K562 (cell line): Measurements from ENCODE around the gene NBPF6. TPM values are rescaled to one million over a fixed set of nuclear protein-coding genes. Genes with fewer than 3 reads are reported as not detected.
A peak's percentile ranks its signal among the peaks of the same experiment; 100 is the strongest.
"Not testable (repeated sequence)": the region's sequence is repeated elsewhere in the genome, so short reads cannot be mapped to it uniquely, and the experiment has no call there.

Experiments used
- ATAC-seq: fragments of 200-7000 bp; cut with Tn5 transposase; 3 replicates; pipeline ENCODE4 v1.9.1; 2020; ENCODE audit warnings: moderate library complexity
- BruUV-seq: library from RNA; stranded (reverse); fragments of 400-500 nt; replicated peaks from 2 replicates; lab custom pipeline; 2021; lab: Mats Ljungman, UMichigan
- CTCF ChIA-PET: fragments of 300-600 bp; formaldehyde crosslinking; extraction: SDS; loops from one replicate; lab custom pipeline; 2021; ENCODE audit warnings: low intra/inter-chr PET ratio; lab: Yijun Ruan, JAX
- POLR2A ChIA-PET: fragments of 300-600, 350-650 bp; sonication (Branson Sonifier 250); formaldehyde crosslinking; extraction: SDS; loops from one replicate; lab custom pipeline; 2021; ENCODE audit warnings: antibody characterized with exemption, inconsistent platforms; lab: Yijun Ruan, JAX
- DNase-seq, 4 experiments: peaks; one replicate each; pipeline versions ENCODE4 v3.0.0 to v3.0.0-alpha.2; 2011 to 2018; ENCODE audit warnings: low spot score in 3 of 4, mixed read lengths in 3 of 4; ENCODE audit errors: extremely low read depth in 1 of 4
- FAIRE-seq: peaks from 2 replicates; lab custom pipeline; 2011; peaks lifted over from hg19 to GRCh38; lab: Jason Lieb, UNC
- H2AFZ ChIP-seq: 2 replicates; pipeline ENCODE4 v1.6.0; 2011; ENCODE audit warnings: low read depth, low read length, control low read depth, inconsistent platforms
- H3K27ac ChIP-seq: fragments of 200-600 bp; 3 replicates; pipeline ENCODE4 v1.8.0; 2011; ENCODE audit warnings: low read depth, mild to moderate bottlenecking, control low read depth, inconsistent platforms, low read length, moderate library complexity, mixed read lengths; ENCODE audit errors: extremely low read depth
- H3K27me3 ChIP-seq, 2 experiments: fragments of 300-600 bp in 1 of 2; 2 replicates in 1 of 2; 3 replicates in 1 of 2; pipeline versions ENCODE4 v1.6.0 to v1.8.0; 2011; ENCODE audit warnings: inconsistent platforms in 2 of 2, low read length in 2 of 2, mild to moderate bottlenecking in 1 of 2, mixed read lengths in 1 of 2, moderate library complexity in 1 of 2; ENCODE audit not compliant: control insufficient read depth in 2 of 2, insufficient read depth in 2 of 2
- H3K36me3 ChIP-seq: fragments of 300-600 bp; 3 replicates; pipeline ENCODE4 v1.8.0; 2011; ENCODE audit warnings: mild to moderate bottlenecking, low read length, inconsistent platforms; ENCODE audit not compliant: control insufficient read depth, insufficient read depth
- H3K4me1 ChIP-seq, 2 experiments: fragments of 200-600 bp in 1 of 2; replicated peaks in 1 of 2; 2 replicates in 1 of 2; 3 replicates in 1 of 2; pipeline versions ENCODE4 v1.5.1 to v1.8.0; 2011; ENCODE audit warnings: inconsistent platforms in 2 of 2, low read length in 2 of 2, mild to moderate bottlenecking in 1 of 2, mixed read lengths in 1 of 2, moderate library complexity in 1 of 2; ENCODE audit not compliant: control insufficient read depth in 2 of 2, insufficient read depth in 2 of 2
- H3K4me2 ChIP-seq: 2 replicates; pipeline ENCODE4 v1.6.1; 2011; ENCODE audit warnings: low read length, control low read depth, inconsistent platforms, mixed read lengths; ENCODE audit not compliant: insufficient read depth
- H3K4me3 ChIP-seq: fragments of 200-600 bp; sonication (generic), shearing (Covaris generic); 2 replicates; pipeline ENCODE4 v1.5.1; 2016; ENCODE audit warnings: control low read depth, inconsistent platforms
- H3K79me2 ChIP-seq: fragments of 200-600 bp; 3 replicates; pipeline ENCODE4 v1.8.0; 2011; ENCODE audit warnings: low read length, inconsistent platforms; ENCODE audit not compliant: control insufficient read depth, insufficient read depth
- H3K9ac ChIP-seq, 2 experiments: 2 replicates each; pipeline versions ENCODE4 v1.6.0 to v1.6.1; 2011; ENCODE audit warnings: low read depth in 2 of 2, low read length in 2 of 2, control low read depth in 1 of 2, inconsistent platforms in 1 of 2, mild to moderate bottlenecking in 1 of 2, mixed read lengths in 1 of 2; ENCODE audit not compliant: insufficient read depth in 1 of 2
- H3K9me1 ChIP-seq: one replicate; pipeline ENCODE4 v1.6.0; 2011; ENCODE audit warnings: inconsistent platforms, mild to moderate bottlenecking, low read length, moderate library complexity; ENCODE audit not compliant: control insufficient read depth, insufficient read depth
- H3K9me3 ChIP-seq: replicated peaks from 2 replicates; pipeline ENCODE4 v1.5.1; 2011; ENCODE audit warnings: low read depth, low read length, inconsistent platforms; ENCODE audit not compliant: control insufficient read depth, insufficient read depth
- H4K20me1 ChIP-seq: replicated peaks from 2 replicates; pipeline ENCODE4 v1.6.1; 2011; ENCODE audit warnings: low read length, inconsistent platforms, mixed read lengths; ENCODE audit not compliant: control insufficient read depth, insufficient read depth
- CBX3 ChIP-seq, 2 experiments: IDR thresholded peaks; 1 replicate in 1 of 2; 2 replicates in 1 of 2; pipeline ENCODE4 v1.6.1; 2012; ENCODE audit warnings: inconsistent platforms in 2 of 2, low read length in 2 of 2, borderline replicate concordance in 1 of 2, control low read depth in 1 of 2
- GTF2F1 ChIP-seq: IDR thresholded peaks from 2 replicates; pipeline ENCODE4 v1.6.1; 2011; ENCODE audit warnings: low read depth, low read length, improper control_type of control experiment
- TRIM24 ChIP-seq, 2 experiments: fragments of 450-650 bp; IDR thresholded peaks; 2 replicates each; pipeline ENCODE4 v1.6.1; 2016
- TRIM28 ChIP-seq: fragments of 450-650 bp; IDR thresholded peaks from 2 replicates; pipeline ENCODE4 v1.6.1; 2017
- ZBTB34 ChIP-seq: fragments of 250-450 bp; sonication (Bioruptor Pico); IDR thresholded peaks from 2 replicates; pipeline ENCODE4 v1.8.0; 2021; ENCODE audit warnings: mild to moderate bottlenecking, moderate library complexity
- WGBS: fragments of 100-300 bp; shearing (Covaris generic); methylation state at CpG from one replicate; pipeline ENCODE4 v1.1.6; 2016; ENCODE audit warnings: low coverage, mixed read lengths; ENCODE audit not compliant: insufficient coverage; ENCODE audit errors: missing lambda C conversion rate; 5-methylcytosine and 5-hydroxymethylcytosine counted together
- in situ Hi-C: fragments of 300-500 bp; cut with MboI; formaldehyde crosslinking; loops from 4 replicates; pipeline ENCODE4 v1.15.0; 2018; ENCODE audit warnings: inconsistent platforms, mixed read lengths
- intact Hi-C: fragments of 100-400 bp; cut with micrococcal nuclease; formaldehyde crosslinking; loops from 2 replicates; pipeline ENCODE4 v1.14.2; 2022
- polyA plus RNA-seq, 8 experiments: library from polyadenylated mRNA; depleted of rRNA in 4 of 8; stranded (reverse) in 5 of 8; unstranded in 3 of 8; fragments of >200 nt; fragmentation: Nextera tagmentation in 2 of 8; fragmentation: Illumina TruSeq in 1 of 8; extraction: Ambion mirVana in 2 of 8; extraction: Trizol in 1 of 8; gene quantifications; 2 replicates each; pipeline versions ENCODE4 v1.2.1 to v1.2.3, GENCODE V29; 2011 to 2014; ENCODE audit warnings: inconsistent platforms in 1 of 8, missing spikeins in 1 of 8
- total RNA-seq, 7 experiments: library from RNA; depleted of rRNA in 6 of 7; stranded (reverse); fragments of >200 nt in 6 of 7; fragmentation: Illumina TruSeq in 2 of 7; extraction: Trizol in 2 of 7; gene quantifications; 2 replicates each; pipeline versions ENCODE4 v1.2.1 to v1.2.3, GENCODE V29; 2011 to 2021; ENCODE audit warnings: low replicate concordance in 1 of 7
- TF ChIP-seq, protein P1 (sequence below): fragments of 450-650 bp; IDR thresholded peaks from 2 replicates; pipeline ENCODE4 v1.6.1; 2018; ENCODE audit warnings: mild to moderate bottlenecking, low read depth; ENCODE audit not compliant: partially characterized antibody

Gene NBPF6
- total and polyA plus RNA-seq, 9 of the 15 experiments (the other 6 are each of a cell fraction or from before 2014, with no cell fraction given) = 2.7 to 10.0 (median 6.0) TPM

GRCh38 chr1:108482708-108483107 lies 32.6 kb downstream of the NBPF6 start (continued):
- no peak for TF ChIP-seq ZBTB34 (CRISPR knock-in tag)
- no peak for TF ChIP-seq GTF2F1

DNA sequence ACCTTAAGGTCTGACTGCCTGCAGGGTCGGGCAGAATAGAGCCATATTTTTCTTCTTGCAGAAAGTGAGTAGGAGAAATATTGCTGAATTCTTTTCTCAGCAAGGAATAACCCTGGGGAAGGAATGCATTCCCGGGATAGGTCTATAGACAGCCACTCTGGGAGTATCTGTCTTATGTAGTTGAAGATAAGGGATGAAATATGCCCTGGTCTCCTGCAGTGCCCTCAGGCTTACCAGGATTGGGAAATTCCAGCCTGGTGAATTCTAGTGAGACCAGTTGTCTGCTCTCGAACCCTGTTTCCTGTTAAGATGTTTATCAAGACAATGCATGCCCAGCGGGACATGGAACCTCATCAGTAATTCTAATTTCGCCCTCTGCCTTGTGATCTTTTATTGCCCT lies 35.8 kb downstream of the NBPF6 start:
- H3K4me2 ChIP-seq, H3K27me3 ChIP-seq, H3K79me2 ChIP-seq, H4K20me1 ChIP-seq, H3K4me1 ChIP-seq, H3K27ac ChIP-seq, ATAC-seq, CTCF ChIA-PET, POLR2A ChIA-PET, intact Hi-C loops, FAIRE-seq, BruUV-seq, DNase-seq, H3K9me3 ChIP-seq, in situ Hi-C loops, H2AFZ ChIP-seq, H3K36me3 ChIP-seq, H3K4me3 ChIP-seq, H3K9me1 ChIP-seq, H3K9ac ChIP-seq: not testable (repeated sequence)
- WGBS = 15% methylated on average over 5 of the region's 5 CpGs
- 0 out of 4 replicates have a peak, but pooled peaks have one; percentile 20 to 35 for TF ChIP-seq TRIM24 (IDR thresholded peaks at IDR 0.05)
- TF ChIP-seq CBX3 (IDR thresholded peaks at IDR 0.05; ENCODE audit: borderline replicate concordance in 1 of 2, low read length in 2 of 2) = peak in 1 of 2 experiments; percentile 69; a peak in 2 of 3 replicates
- TF ChIP-seq TRIM28 = peak; percentile 76
- TF ChIP-seq, protein P1, sequence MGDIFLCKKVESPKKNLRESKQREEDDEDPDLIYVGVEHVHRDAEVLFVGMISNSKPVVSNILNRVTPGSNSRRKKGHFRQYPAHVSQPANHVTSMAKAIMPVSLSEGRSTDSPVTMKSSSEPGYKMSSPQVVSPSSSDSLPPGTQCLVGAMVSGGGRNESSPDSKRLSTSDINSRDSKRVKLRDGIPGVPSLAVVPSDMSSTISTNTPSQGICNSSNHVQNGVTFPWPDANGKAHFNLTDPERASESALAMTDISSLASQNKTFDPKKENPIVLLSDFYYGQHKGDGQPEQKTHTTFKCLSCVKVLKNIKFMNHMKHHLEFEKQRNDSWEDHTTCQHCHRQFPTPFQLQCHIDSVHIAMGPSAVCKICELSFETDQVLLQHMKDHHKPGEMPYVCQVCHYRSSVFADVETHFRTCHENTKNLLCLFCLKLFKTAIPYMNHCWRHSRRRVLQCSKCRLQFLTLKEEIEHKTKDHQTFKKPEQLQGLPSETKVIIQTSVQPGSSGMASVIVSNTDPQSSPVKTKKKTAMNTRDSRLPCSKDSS = peak; percentile 66

GRCh38 chr1:108486707-108487106 lies 36.6 kb downstream of the NBPF6 start:
- CTCF ChIA-PET, intact Hi-C loops: not testable (repeated sequence)
- 58% methylated on average over 8 of the region's 11 CpGs for WGBS

More at GRCh38 chr1:108486707-108487106, 36.6 kb downstream of the NBPF6 start:
- DNase-seq, ATAC-seq, FAIRE-seq, H3K4me3 ChIP-seq, in situ Hi-C loops, H3K4me1 ChIP-seq, H3K27me3 ChIP-seq, H3K9ac ChIP-seq, H4K20me1 ChIP-seq, H3K9me1 ChIP-seq, H3K9me3 ChIP-seq, H3K4me2 ChIP-seq, H3K79me2 ChIP-seq, H3K27ac ChIP-seq, H2AFZ ChIP-seq, H3K36me3 ChIP-seq, BruUV-seq: not testable (repeated sequence)
- POLR2A ChIA-PET = interaction anchor here (0.6 kb wide), 1 partner anchor 73 kb away, joined by 4 read pairs; the partner anchor contains the start of gene EEIG2
